Embryonic facial prominence (tissue), 1 donor: ENCODE measurements around the gene GOLGA6L22.
"Not testable (repeated sequence)": the region's sequence is repeated elsewhere in the genome, so short reads cannot be mapped to it uniquely, and the experiment has no call there.

ENCODE experiments used
- DNase-seq: peaks from one replicate; pipeline ENCODE4 v3.0.0-alpha.2; 2016; ENCODE audit errors: extremely low spot score

The GOLGA6L22 gene, protein sequence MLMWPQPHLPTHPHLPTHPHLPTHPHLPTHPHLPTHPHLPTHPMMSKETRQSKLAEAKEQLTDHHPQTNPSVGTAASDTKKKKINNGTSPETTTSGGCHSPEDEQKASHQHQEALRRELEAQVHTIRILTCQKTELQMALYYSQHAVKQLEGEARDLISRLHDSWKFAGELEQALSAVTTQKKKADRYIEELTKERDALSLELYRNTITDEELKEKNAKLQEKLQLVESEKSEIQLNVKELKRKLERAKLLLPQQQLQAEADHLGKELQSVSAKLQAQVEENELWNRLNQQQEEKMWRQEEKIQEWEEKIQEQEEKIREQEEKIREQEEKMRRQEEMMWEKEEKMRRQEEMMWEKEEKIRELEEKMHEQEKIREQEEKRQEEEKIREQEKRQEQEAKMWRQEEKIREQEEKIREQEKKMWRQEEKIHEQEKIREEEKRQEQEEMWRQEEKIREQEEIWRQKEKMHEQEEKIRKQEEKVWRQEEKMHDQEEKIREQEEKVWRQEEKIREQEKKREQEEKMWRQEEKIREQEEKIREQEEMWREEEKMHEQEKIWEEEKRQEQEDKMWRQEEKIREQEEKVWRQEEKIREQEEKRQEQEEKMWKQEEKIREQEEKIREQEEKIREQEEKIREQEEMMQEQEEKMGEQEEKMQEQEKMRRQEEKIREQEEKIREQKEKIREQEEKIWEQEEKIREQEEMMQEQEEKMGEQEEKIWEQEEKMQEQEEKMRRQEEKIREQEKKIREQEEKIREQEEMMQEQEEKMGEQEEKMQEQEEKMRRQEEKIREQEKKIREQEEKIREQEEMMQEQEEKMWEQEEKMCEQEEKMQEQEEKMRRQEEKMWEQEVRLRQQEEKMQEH

DNA sequence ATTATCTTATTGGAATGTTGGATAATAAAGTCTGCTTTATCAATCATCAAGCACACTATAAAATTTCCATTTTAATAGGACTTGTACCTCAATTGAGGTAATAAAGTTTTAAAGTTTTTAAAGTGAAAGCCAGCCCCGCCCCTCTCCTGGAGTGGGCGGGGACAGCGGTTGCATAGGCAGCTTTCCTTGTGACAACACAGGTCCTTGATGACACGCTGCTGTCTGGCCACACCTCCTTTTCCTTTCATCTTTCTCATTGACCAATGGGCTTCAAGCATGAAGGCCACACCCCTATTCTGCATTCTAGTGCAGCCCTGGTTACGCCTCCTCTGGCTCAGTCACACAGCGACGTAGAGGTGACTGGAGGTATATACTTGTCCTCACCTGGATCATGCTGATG, at the start of gene GOLGA6L22:
Gene GOLGA6L22 (plus strand): TSS at position 301 of the 400 bp plus-strand sequence. CDS start 91 bp downstream, at position 392.
- DNase-seq: not testable (repeated sequence)

DNA sequence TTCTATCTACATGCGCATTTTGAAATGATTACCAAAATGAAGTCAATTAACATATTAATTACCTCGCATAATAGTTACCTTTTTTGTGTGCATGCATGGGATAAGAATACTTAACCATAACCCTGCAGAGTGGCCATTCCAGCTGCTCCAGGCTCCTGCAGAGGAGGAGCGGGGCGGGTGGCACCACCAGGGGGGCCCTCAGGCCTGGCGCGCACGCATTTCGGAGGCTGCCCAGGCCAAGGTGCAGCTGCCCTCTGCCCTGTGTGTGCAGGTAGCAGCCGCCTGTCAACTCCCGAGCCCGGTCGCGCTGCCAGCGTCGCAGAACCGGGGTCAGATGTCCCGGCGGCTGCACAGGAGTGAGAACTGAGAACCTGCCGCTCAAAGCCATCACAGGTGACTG, 41.4 kb upstream of the GOLGA6L22 start:
- not testable (repeated sequence) for DNase-seq

DNA sequence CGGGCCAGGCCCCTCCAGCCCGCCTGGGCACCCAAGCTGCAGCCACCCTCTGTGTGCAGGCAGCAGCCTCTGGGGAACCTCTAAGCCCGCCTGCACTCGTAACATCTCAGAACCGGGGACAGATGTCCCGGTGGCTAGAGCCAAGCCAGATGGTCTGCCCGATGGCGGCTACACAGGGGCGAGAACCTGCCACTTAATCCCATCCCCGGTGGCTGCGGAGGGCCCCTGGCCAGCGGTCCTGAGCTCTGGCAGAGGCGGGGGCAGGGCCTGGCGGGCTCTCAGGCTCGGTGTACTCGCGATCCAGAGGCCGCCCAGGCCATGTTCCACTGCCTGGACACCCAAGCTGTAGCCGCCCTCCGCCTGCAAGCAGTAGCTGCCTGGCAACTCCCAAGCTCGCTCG, 40.9 kb upstream of the GOLGA6L22 start:
- DNase-seq: not testable (repeated sequence)

DNA sequence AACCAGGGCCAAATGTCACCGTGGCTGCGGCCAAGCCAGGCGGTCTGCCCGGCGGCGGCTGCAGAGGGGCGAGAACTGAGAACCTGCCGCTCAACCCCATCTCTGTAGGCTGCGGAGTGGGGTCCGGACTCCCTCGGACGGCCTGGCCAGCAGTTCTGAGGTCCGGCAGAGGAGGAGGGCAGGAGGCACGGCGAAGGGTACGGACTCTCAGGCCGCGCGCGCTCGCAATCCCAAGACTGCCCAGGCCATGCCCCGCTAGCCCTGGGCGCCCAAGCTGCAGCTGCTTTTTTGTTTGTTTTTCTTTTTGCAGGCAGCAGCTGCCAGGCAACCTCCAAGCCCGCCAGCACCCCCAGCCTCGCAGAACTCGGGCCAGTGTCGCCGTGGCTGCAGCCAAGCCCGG, 40.5 kb upstream of the GOLGA6L22 start:
- not testable (repeated sequence) for DNase-seq

DNA sequence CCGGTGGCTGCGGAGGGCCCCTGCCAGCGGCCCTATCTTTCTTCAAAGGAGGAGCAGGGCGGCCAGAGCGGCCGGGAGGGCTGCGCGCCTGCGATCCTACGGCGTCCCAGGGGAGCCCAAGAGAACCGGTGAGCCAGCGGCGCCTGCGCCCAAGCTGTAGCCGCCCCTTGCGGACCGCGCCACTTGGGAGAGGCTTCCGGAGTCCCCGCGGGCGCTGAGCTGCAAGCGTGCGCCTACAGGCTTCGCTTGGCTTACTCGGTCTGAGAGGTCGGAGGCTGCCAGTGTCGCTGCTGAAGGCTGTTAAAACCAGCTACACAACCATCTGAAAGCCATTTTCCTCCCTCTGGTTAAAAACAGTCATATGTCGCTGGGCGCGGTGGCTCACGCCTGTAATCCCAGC, 40.0 kb upstream of the GOLGA6L22 start:
- not testable (repeated sequence) for DNase-seq

DNA sequence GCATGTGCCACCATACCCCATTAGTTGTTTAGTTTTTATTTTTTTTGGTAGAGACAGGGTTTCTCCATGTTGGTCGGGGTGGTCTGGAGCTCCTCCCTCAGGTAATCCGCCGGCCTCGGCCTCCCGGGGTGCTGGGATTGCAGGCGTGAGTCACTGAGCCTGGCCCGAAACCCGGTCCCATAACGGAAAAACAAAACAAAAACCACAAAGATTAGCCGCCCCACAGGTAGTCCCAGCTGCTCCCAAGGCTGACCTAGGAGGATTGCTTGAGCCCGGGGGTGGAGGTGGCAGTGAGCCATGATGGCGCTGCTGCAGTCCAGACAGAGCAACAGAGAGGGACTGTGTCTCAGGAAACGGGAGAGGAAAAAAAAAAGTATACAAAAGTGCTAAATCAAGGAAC, 38.4 kb upstream of the GOLGA6L22 start:
- not testable (repeated sequence) for DNase-seq

DNA sequence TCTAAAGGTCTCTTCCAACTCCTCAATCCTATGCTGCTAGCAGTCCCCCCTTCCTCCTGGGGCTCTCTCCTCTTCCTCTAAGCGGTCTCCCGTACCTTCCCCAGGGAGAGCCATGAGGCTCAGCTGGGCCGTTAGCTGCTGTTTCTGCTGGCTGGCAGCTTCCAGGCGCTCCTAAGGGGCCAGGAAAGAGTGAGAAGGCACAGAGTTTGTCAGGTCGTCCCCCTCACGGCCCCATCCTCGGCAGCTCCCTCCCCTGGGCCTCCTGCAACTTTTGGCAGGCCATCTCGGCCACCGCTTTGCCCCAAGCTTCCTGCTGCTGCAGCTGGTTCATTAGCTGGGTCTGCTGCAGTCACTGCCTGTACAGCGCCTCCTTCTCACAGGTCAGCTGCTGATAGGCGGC, 29.3 kb upstream of the GOLGA6L22 start:
- DNase-seq: not testable (repeated sequence)

DNA sequence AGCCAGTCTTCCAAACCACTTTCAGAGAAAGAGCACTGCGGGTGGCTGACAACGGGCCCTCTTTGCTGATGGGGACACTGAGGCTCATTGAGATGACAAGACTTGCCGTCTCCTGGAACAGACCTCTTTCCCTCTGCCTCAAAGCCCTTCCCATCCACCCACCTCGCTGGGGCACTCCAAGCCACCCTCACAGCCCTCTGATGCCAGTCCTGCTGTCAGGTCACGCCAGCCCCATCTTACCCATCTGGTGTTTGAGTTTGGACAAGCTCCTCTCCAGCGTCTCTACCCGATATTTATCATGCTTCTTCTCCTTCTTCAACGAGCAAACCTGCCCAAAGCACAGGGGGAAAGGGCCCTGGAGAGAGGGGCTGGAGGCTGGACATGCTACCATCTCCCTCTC, 27.0 kb upstream of the GOLGA6L22 start:
- not testable (repeated sequence) for DNase-seq

DNA sequence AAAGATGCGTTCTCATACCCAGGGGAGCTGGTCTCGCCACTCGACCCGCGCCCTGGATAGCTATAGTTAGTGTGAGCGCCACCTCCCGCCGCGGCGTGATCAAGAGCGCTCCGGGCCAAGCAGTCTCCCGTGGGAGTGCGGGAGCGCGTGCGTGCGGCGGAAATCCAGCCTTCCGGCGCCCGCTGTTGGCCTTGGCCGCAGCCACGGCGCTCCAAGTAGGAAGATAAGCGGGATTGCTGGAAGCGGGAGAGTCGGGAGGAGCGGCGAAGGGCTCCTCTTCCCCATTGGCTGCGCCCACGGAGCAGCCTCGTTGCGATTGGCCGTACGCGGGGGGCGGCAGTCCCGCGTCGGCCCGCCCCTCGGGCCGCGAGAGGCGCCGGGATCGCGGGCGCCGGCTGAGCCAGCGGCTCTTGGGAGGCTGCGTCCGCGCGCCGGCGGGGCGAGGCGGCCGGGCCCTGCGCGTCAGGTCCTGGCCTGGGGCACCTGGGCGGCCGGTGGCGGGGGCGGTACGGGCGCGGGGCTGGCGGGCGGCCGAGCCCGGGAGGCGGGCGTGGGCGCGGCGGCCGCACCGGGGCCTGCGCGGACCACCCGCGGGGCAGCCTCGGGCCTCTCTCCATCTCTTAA, 35.9 kb downstream of the GOLGA6L22 start:
- not testable (repeated sequence) for DNase-seq

DNA sequence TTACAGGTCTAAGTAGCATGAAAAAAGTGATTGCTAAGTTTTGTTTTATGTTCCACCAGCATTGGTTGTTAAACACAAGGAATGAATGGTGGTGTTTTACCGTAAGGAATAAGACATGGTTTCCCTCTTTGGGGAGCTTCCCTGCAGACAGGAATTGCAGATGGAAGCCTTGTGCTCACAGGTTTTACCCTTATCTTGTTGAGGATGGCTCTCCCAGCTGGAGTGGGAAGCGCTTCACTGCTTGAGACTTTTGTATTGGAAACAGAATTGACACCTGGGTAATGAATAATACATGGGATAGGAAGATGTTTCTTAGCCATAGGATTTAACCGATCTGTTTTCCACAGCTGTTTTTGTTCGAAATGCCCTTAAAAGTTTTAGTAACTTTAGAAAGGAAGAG, 38.5 kb downstream of the GOLGA6L22 start:
- not testable (repeated sequence) for DNase-seq

DNA sequence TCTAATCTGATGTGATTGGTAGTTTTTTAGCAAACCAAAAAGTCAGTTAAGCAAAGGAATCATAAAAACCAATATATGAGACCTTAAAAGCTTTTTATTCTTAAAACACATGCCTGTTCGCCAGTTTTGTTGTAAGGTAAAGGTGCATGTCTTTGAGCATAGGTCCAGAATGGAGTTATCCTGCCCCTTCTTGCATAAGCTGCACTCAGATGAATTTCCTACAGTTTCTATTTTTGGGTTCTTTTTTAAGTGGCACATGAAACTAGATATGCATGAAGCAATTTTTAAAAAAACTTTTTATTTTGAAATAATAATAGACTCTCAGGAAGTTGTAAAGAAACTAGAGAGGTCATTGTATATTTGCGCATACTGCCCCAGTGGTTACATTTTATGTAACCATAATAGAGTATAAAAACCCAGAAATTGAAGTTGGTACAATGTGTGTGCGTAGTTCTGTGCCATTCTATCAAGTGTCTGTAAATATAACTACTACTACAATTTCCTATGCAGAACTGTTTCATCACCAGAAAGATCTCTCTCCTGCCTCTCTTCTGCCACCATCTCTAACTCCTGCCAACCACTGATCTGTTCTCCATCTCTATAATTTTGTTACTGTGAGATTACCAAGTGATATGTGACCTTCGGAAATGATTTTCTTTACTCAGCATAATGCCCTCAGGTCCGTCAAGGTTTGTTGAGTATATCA, 39.7 kb downstream of the GOLGA6L22 start:
- not testable (repeated sequence) for DNase-seq

DNA sequence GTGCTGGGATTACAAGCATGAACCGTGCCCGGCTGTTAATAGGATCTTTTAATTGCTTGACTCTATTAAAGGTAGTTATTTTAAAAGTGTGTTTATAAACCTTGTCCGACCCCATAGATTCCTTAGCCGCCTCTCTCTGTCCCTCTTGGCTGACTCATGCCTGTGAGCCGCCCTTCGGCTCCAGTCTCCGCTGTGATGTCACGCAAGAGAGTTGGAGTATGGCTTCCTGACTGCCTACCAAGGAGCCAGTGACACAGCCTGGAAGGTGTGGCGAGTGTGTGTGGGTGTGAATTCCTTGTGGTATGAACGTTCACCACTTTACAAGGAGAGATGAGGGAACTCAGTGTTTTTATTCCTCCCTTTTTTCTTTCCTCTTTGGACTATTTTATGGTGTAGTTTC, 43.6 kb downstream of the GOLGA6L22 start:
- DNase-seq: not testable (repeated sequence)

DNA sequence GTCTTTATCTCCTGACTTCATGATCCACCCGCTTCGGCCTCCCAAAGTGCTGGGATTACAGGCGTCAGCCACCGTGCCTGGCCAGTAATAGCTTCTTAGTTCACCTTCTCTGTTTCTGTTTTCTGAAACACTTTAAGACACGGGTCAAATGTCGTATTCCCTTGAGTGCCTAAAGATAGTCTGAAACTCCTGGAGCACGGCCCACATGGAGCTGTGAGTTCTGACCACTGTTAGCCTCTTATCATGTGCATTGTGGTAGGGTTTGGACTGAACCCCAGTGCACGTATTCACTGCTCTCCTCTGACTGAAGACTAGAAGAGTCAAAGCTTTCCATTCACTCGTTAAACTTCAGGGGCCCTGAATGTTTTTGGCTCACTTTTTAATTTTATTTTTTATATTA, 48.3 kb downstream of the GOLGA6L22 start:
- not testable (repeated sequence) for DNase-seq

DNA sequence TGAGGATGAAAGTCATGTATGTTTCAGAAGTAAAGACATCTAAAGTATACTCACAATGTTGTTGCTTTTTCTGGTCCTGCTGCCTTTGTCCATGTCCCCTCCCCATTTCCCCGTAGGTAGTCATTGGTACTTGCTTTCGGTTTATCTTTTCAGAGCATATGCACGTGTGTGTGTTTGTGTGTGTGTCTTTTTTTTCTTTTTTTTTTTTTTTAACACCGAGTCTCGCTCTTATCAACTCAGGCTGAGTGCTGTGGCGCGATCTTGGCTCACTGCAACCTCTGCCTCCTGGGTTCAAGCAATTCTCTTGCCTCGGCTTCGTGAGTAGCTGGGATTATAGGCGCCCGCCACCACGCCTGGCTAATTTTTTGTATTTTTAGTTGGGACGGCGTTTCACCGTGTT, 57.4 kb downstream of the GOLGA6L22 start:
- DNase-seq: not testable (repeated sequence)
